ENCODE measurements around the gene HSF4. TPM values are rescaled to one million over a fixed set of nuclear protein-coding genes. Genes with fewer than 3 reads are reported as not detected.

HSF4 gene
- polyA plus RNA-seq, 2 of the 4 experiments (the other 2 are of a cell fraction): 8.3 to 15.3 TPM

- FAIRE-seq: no peak
- H3K27ac ChIP-seq: no peak overlapping the region
- DNase-seq (ENCODE audit: low read depth in 1 of 2, low spot score in 1 of 2): no peak
- peaks cover 22% of the 10 kb centered on the region for H3K4me1 ChIP-seq
- 75% methylated on average over 6 of the region's 6 CpGs for WGBS (ENCODE audit: missing lambda C conversion rate)
- ChIA-PET CTCF (interaction anchor here (0.6 to 10.3 kb wide), 28 partner anchors 9 to 532 kb away, joined by 3 to 105 read pairs (median 6); partner anchors contain the start of genes EXOC3L1, FBXL8, FHOD1 and TMEM208), POLR2A (interaction anchor here (0.6 to 1.6 kb wide), 4 partner anchors 10 to 48 kb away, joined by 3 to 5 read pairs (median 4); partner anchors contain the start of gene TMEM208)
- ATAC-seq: peak in 1 of 2 experiments; percentile 2; a peak in 1 of 6 replicates
- no peak overlapping the region for H3K4me3 ChIP-seq
- TF ChIP-seq CHD2 (IDR thresholded peaks at IDR 0.05; ENCODE audit: low read length, partially characterized antibody): no peak
- TF ChIP-seq, protein P1, sequence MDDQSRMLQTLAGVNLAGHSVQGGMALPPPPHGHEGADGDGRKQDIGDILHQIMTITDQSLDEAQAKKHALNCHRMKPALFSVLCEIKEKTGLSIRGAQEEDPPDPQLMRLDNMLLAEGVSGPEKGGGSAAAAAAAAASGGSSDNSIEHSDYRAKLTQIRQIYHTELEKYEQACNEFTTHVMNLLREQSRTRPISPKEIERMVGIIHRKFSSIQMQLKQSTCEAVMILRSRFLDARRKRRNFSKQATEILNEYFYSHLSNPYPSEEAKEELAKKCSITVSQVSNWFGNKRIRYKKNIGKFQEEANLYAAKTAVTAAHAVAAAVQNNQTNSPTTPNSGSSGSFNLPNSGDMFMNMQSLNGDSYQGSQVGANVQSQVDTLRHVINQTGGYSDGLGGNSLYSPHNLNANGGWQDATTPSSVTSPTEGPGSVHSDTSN (IDR thresholded peaks at IDR 0.05): no peak
- no peak for TF ChIP-seq BCL3 (IDR thresholded peaks at IDR 0.05)
- TF ChIP-seq SREBF2 (IDR thresholded peaks at IDR 0.05): no peak
- no peak for TF ChIP-seq REST (IDR thresholded peaks at IDR 0.05)
- no peak for TF ChIP-seq CHD4 (IDR thresholded peaks at IDR 0.05; ENCODE audit: borderline replicate concordance)
- TF ChIP-seq CBX8 (IDR thresholded peaks at IDR 0.05): no peak
- TF ChIP-seq NR3C1 (IDR thresholded peaks at IDR 0.05): no peak
- TF ChIP-seq TP53 (CRISPR knock-in tag; IDR thresholded peaks at IDR 0.05): no peak
- no peak for TF ChIP-seq SMC3 (IDR thresholded peaks at IDR 0.05)
- TF ChIP-seq FOSB (CRISPR knock-in tag; IDR thresholded peaks at IDR 0.05): no peak
- no peak for TF ChIP-seq EP300 (IDR thresholded peaks at IDR 0.05)
- H3K9me3 ChIP-seq: no peaks in the 10 kb centered on the region
- no peak overlapping the region for H3K4me2 ChIP-seq
Observed at GRCh38 chr16:67197704-67198103, 33.2 kb downstream of the HSF4 start.

DNA sequence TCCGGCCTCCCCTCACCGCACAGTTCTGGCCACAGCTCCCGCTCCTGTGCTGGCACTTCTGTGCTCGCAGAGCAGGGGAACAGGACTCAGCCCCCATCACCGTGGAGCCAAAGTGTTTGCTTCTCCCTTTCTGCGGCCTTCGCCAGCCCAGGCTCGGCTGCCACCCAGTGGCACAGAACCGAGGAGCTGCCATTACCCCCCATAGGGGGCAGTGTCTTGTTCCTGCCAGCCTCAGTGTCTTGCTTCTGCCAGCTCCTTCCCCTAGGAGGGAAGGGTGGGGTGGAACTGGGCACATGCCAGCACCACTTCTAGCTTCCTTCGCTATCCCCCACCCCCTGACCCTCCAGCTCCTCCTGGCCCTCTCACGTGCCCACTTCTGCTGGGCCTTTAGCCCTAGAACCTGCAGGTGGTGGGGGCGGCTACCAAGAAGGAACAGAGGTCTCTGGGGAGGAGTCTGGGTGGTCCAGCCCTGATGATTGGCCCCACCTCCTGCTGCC, 33.7 kb downstream of the HSF4 start:
- H3K27ac ChIP-seq: no peak overlapping the region
- no peak overlapping the region for H3K4me3 ChIP-seq
- ChIA-PET POLR2A (interaction anchor here (0.6 to 1.6 kb wide), 4 partner anchors 10 to 48 kb away, joined by 3 to 5 read pairs (median 4); partner anchors contain the start of gene TMEM208), CTCF (interaction anchor here (0.6 to 10.3 kb wide), 29 partner anchors 10 to 411 kb away, joined by 3 to 105 read pairs (median 5); partner anchors contain the start of genes ATP6V0D1, EXOC3L1, FBXL8 and FHOD1)
- H3K4me2 ChIP-seq: no peak overlapping the region
- peaks cover 19% of the 10 kb centered on the region for H3K4me1 ChIP-seq
- peak; percentile 76 to 89 for ATAC-seq
- 66% methylated on average over 11 of the region's 12 CpGs for WGBS (ENCODE audit: missing lambda C conversion rate)
- DNase-seq (ENCODE audit: low read depth in 1 of 2, low spot score in 1 of 2): peak; percentile 66 to 93
- FAIRE-seq: no peak
- H3K9me3 ChIP-seq: no peaks in the 10 kb centered on the region
- TF ChIP-seq JUN (IDR thresholded peaks at IDR 0.05) (peak in 1 of 2 experiments; percentile 40; a peak in 2 of 5 replicates), RAD21 (conservative IDR thresholded peaks at IDR 0.05 in 1 of 2, IDR thresholded peaks at IDR 0.05 in 1 of 2) (peak; percentile 44 to 47; a peak in 3 of 5 replicates), SMC3 (IDR thresholded peaks at IDR 0.05) (peak; percentile 49), TP53 (CRISPR knock-in tag; IDR thresholded peaks at IDR 0.05) (no peak), HOXA7 (CRISPR knock-in tag; IDR thresholded peaks at IDR 0.05) (no peak)
- TF ChIP-seq, protein P2, sequence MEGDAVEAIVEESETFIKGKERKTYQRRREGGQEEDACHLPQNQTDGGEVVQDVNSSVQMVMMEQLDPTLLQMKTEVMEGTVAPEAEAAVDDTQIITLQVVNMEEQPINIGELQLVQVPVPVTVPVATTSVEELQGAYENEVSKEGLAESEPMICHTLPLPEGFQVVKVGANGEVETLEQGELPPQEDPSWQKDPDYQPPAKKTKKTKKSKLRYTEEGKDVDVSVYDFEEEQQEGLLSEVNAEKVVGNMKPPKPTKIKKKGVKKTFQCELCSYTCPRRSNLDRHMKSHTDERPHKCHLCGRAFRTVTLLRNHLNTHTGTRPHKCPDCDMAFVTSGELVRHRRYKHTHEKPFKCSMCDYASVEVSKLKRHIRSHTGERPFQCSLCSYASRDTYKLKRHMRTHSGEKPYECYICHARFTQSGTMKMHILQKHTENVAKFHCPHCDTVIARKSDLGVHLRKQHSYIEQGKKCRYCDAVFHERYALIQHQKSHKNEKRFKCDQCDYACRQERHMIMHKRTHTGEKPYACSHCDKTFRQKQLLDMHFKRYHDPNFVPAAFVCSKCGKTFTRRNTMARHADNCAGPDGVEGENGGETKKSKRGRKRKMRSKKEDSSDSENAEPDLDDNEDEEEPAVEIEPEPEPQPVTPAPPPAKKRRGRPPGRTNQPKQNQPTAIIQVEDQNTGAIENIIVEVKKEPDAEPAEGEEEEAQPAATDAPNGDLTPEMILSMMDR (IDR thresholded peaks at IDR 0.05): peak; percentile 76
